HG02610 (cell line): ENCODE data around the gene IRAK2.
"Not testable (repeated sequence)": the region's sequence is repeated elsewhere in the genome, so short reads cannot be mapped to it uniquely, and the experiment has no call there.

ENCODE experiments used
- ATAC-seq: cut with Tn5 transposase; IDR thresholded peaks from one replicate; pipeline ENCODE4 v1.9.1; 2021; ENCODE audit warnings: mild to moderate bottlenecking, moderate library complexity; ENCODE audit not compliant: unreplicated experiment

Gene IRAK2

GRCh38 chr3:10248984-10249748, 84.4 kb downstream of the IRAK2 start:
- no peak for ATAC-seq

DNA sequence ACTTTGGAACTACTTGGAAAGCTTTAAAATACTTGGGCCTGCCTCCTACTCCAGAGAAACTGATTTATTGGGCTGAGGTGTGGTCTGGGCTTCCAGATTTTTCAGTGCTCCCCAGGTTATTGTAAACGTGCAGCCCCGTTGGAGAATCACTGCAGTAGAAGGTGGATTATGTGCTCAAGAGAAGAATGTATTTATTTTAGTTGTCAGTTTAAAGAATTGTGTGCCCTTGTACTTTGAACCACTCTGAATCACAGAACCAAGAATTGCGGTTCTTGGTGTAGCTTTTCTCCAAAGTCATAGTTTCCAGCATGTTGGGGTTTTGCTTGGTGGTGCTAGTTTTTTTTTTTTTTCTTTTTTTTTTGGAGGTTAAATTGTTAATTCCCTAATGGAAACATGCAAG, 85.1 kb downstream of the IRAK2 start:
- ATAC-seq = no peak

GRCh38 chr3:10251006-10251405, 86.3 kb downstream of the IRAK2 start:
- ATAC-seq = no peak

- ATAC-seq = no peak
Observed at GRCh38 chr3:10253731-10254130, 89.0 kb downstream of the IRAK2 start.

DNA sequence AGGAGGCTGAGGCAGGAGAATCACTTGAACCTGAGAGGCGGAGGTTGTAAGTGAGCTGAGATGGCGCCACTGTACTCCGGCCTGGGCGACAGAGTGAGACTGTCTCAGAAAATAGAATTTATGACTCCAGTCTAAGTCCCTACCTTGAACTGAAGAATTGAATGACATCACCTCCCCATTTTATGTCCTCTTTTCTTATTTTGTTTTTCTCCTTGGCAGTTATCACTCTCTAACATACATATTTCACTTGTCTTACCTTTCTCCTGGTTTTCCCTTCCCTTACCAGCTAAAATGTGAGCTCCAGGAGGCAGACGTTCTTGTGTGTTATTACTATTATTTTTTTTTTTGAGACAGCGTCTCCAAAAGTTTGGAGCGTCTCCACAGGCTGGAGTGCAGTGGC, 91.1 kb downstream of the IRAK2 start:
- ATAC-seq = no peak

DNA sequence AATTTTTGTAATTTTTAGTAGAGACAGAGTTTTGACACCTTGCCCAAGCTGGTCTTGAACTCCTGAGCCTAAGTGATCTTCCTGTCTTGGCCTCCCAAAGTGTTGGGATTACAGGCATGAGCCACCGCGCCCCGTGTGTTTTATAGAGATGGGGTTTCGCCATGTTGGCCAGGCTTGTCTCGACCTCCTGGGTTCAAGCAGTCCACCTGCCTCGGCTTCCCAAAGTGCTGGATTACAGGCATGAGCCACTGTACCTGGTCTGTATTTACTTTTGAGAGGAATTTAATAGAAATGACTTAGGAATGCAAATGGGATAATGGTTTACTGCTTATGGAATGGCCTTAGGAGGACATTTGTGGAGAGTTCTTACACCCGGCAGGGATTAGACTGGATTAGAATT, 94.3 kb downstream of the IRAK2 start:
- ATAC-seq = no peak

- no peak for ATAC-seq
Observed at GRCh38 chr3:10259798-10260197, 95.1 kb downstream of the IRAK2 start.

DNA sequence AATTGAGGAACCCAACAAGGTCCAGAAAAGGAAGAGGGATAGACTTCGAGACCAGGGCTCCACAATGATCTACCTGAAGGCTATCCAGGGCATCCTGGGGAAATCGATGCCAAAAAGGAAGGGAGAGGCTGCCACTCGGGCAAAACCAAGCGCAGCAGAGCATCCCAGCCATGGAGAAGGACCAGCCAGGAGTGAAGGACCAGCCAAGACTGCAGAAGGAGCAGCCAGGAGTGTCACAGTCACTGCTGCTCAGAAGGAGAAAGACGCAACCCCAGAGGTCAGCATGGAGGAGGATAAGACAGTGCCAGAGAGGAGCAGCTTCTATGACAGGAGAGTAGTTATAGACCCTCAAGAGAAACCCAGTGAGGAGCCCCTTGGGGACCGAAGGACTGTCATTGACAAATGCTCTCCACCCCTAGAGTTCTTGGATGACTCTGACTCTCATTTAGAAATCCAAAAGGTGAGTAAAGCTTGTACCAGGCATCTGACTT, 95.5 kb downstream of the IRAK2 start:
- ATAC-seq = no peak

- no peak for ATAC-seq
Observed at GRCh38 chr3:10262027-10262426, 97.3 kb downstream of the IRAK2 start.

GRCh38 chr3:10263646-10264363, 99.1 kb downstream of the IRAK2 start:
- ATAC-seq = no peak

- no peak for ATAC-seq
Observed at GRCh38 chr3:10265833-10266232, 101.1 kb downstream of the IRAK2 start.

DNA sequence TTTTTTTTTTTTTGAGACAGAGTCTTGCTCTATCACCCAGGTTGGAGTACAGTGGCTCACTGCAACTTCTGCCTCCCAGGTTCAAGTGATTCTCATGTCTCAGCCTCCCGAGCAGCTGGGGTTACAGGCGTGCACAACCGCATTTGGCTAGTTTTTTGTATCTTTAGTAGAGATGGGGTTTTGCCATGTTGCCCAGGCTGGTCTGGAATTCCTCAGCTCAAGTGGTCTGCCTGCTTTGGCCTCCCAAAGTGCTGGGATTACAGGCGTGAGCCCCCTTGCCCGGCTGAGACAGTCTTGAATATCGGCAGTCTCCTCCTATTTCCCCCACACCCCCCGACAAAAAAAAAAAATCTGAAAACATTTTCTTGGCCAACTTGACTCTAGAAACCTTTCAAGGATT, 102.2 kb downstream of the IRAK2 start:
- not testable (repeated sequence) for ATAC-seq

DNA sequence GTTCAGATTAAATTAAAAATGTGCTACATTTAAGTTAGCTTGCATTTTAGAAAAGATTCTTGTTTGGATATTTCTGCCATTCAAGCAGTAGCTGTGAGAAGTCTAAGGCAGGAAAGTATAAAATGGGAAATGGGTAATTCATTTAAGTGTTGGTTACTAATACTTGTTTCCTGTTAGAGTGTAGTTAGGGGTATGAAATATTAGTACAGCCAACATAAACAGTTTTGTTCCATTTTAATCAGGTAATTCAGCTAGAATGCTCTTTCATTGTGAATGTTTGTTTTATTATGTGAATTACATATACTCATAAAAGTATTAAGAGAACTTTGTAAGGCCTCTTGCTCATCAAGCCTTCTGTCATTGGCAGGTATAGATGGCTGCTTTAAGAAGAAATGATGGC, 103.4 kb downstream of the IRAK2 start:
- no peak for ATAC-seq

DNA sequence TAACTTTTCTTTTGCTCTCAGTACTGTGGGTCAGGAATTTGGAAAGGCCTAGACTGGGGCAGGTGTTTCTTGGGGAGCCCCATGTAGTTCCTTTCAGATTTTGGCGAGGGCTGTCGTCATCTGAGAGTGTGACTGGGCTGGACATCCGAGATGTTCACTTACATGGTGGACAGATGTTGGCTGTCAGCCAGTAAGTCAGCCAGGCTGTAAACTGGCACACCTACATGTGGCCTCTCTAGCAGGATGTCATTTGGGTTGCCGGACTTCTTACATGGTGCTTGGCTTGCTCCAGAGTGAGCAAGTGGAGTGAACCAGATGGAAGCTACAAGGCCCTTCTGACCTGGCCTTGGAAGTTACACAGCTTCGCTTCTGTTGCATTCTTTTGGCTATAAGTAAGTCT, 104.2 kb downstream of the IRAK2 start:
- ATAC-seq = no peak

- no peak for ATAC-seq
Observed at GRCh38 chr3:10269443-10269842, 104.7 kb downstream of the IRAK2 start.

DNA sequence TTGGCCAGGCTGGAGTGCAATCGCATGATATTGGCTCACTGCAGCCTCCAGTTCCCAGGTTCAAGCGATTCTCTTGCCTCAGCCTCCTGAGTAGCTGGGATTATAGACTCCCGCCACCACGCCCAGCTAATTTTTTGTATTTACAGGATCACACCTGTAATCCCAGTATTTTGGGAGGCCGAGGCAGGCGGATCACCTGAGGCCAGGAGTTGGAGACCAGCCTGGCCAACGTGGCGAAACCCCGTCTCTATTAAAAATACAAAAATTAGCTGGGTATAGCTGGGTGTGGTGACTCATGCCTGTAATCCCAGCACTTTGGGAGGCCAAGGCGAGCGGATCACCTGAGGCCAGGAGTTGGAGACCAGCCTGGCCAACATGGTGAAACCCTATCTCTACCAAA, 107.8 kb downstream of the IRAK2 start:
- not testable (repeated sequence) for ATAC-seq

DNA sequence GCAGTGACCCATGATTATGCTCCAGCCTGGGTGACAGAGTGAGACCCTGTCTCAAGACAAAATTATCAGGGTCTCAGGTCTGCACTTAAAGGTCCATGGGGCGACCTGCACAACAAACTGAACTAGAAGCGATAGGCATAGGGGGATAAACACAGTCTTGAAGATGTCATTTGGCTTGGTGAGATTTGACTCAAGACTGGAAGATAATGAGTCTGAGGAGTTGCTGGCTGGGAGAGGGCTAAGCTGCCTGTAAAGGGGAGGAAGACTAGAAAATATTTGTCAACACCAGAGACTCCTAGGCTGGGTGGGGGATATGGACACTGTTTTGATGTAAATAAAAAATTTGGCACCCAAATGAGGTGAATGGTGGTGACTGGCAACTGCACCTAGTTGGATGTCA, 108.3 kb downstream of the IRAK2 start:
- ATAC-seq = no peak

- no peak for ATAC-seq
Observed at GRCh38 chr3:10273702-10274305, 109.1 kb downstream of the IRAK2 start.

DNA sequence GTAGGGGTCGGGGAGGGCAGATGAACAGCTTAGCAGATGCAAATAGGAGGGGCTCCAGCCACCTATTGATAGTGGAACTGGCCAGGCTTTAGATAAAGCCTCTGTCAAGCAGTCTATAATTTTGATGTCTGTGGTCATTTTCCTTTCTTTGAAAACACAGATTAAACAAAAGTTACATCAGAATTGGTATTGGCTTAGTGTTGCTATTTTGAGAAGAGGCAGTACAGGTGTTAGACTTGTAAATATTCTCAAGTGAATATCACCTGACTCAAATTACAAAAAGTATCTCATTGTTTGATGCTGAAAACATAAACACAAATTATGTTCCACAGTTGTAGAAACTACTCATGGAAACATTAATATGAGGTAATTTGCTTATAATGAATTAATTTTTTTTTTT, 109.9 kb downstream of the IRAK2 start:
- ATAC-seq = no peak

- ATAC-seq = no peak
Observed at GRCh38 chr3:10277115-10277625, 112.5 kb downstream of the IRAK2 start.

DNA sequence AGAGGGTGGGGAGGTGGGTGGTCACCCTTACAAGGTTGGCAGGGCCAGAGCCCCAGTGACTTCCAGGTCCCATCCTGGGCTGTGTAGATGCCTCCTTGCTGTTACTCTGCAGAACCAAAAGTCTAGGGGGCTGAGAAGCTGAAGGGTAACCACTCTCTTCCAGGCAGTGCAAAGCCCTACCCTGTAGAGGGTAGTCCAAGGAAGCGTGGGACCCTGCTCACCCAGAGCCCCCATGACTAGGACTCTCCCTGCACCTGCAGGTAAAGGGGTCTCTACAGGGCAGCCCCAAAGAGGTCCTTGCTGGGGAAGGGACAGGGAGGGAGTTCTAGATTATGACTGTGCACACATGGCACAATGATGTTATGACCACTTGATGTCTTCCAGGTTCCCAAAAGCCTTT, 113.8 kb downstream of the IRAK2 start:
- ATAC-seq = no peak
